ENCODE results near the gene ZNRF2. TPM values are rescaled to one million over a fixed set of nuclear protein-coding genes. Genes with fewer than 3 reads are reported as not detected.
A peak's percentile ranks its signal among the peaks of the same experiment; 100 is the strongest.

ZNRF2 gene
- total and polyA plus RNA-seq, 10 of the 15 experiments (the other 5 are each of a cell fraction or from before 2014, with no cell fraction given) = 1.2 to 20.4 (median 9.5) TPM

DNA sequence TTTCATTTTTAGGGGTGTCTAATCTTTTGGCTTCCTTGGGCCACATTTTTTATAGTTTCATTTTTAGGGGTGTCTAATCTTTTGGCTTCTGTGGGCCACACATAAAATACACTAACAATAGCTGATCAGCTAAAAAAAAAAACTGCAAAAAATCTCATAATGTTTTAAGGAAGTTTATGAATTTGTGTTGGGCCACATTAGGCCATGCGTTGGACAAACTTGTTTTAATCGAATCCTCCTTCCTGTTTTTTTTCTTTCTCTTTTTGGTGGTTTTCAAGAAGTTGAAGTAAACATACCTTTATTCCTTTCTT, 37.4 kb downstream of the ZNRF2 start:
- ChIA-PET CTCF (interaction anchor here (0.9 to 2.6 kb wide), 16 partner anchors 9 to 157 kb away, joined by 3 to 57 read pairs (median 5); partner anchors contain the start of gene NOD1), SMC1A (ENCODE audit: uncharacterized antibody, unreplicated experiment) (interaction anchor here (0.9 to 12.8 kb wide), 20 partner anchors 9 to 175 kb away, joined by 3 to 181 read pairs (median 8); partner anchors contain the start of gene NOD1), RAD21 (ENCODE audit: unreplicated experiment) (interaction anchor here (1.0 to 3.8 kb wide), 22 partner anchors 9 to 182 kb away, joined by 3 to 59 read pairs (median 5); no protein-coding TSS in a partner anchor), POLR2A (interaction anchor here (0.9 to 2.7 kb wide), 10 partner anchors 9 to 145 kb away, joined by 3 to 19 read pairs (median 6); no protein-coding TSS in a partner anchor)
- Histone ChIP-seq H3K27me3 (replicated peaks in 1 of 2; ENCODE audit: control insufficient read depth in 2 of 2, insufficient read depth in 2 of 2, low read length in 1 of 2) (no peaks in the 10 kb centered on the region), H3K4me3 (peak overlapping the region; percentile 57), H4K20me1 (ENCODE audit: control insufficient read depth, insufficient read depth) (no peaks in the 10 kb centered on the region), H3K9ac (ENCODE audit: control insufficient read depth, insufficient read depth, low read length) (peak overlapping the region; percentile 59), H3K27ac (ENCODE audit: control insufficient read depth, insufficient read depth) (peak overlapping the region; percentile 87), H3K4me1 (ENCODE audit: control insufficient read depth, insufficient read depth, low read length) (peaks cover 18% of the 10 kb centered on the region), H2AFZ (ENCODE audit: control insufficient read depth, low read depth, low read length) (no peak overlapping the region; the same call in 1 of the 2 replicates), H3K36me3 (ENCODE audit: control insufficient read depth in 2 of 2, insufficient read depth in 2 of 2, low read length in 1 of 2) (no peaks in the 10 kb centered on the region), H3K4me2 (ENCODE audit: control insufficient read depth, insufficient read depth) (peak overlapping the region; percentile 89), H3K9me3 (replicated peaks; ENCODE audit: control insufficient read depth, insufficient read depth, low read length) (peaks cover 3% of the 10 kb centered on the region; the same call in 2 of the 3 replicates), H3K79me2 (ENCODE audit: control insufficient read depth, insufficient read depth, low read length) (peaks cover 35% of the 10 kb centered on the region)
- ATAC-seq (no peak), DNase-seq (ENCODE audit: low read depth, low spot score) (no peak), FAIRE-seq (no peak)
- 2% methylated on average over 2 of the region's 2 CpGs for WGBS (ENCODE audit: insufficient coverage, insufficient replicate concordance, low lambda C conversion rate, missing lambda C conversion rate)
- in situ Hi-C loops (cut with MboI) (no loop called here), intact Hi-C loops (cut with micrococcal nuclease; ENCODE audit: unreplicated experiment) (loop anchor here (2.0 to 5.0 kb wide), 3 partner anchors 27 to 125 kb away; partner anchors contain the start of gene ZNRF2)
- TF ChIP-seq TBL1XR1 (IDR thresholded peaks at IDR 0.05; ENCODE audit: low read depth, low read length) (no peak), NFIC (IDR thresholded peaks at IDR 0.05; ENCODE audit: low read depth, low read length) (no peak; the same call in 1 of the 2 replicates), ZNF384 (IDR thresholded peaks at IDR 0.05; ENCODE audit: borderline replicate concordance, low read depth, low read length) (0 out of 2 replicates have a peak, but pooled peaks have one; percentile 9), MXI1 (IDR thresholded peaks at IDR 0.05; ENCODE audit: low read depth, low read length) (no peak), EP300 (IDR thresholded peaks at IDR 0.05; ENCODE audit: borderline replicate concordance in 1 of 2, control insufficient read depth in 1 of 2, low read depth in 2 of 2, low read length in 2 of 2) (no peak), CHD1 (IDR thresholded peaks at IDR 0.05; ENCODE audit: low read depth, low read length) (0 out of 2 replicates have a peak, but pooled peaks have one; percentile 14), POLR2AphosphoS5 (IDR thresholded peaks at IDR 0.05; ENCODE audit: low read length) (no peak), JUND (IDR thresholded peaks at IDR 0.05; ENCODE audit: low read depth, low read length) (no peak)
- no TSS peak for BruUV-seq (replicated peaks)

Measured in GM12878 (cell line).